Panc1 (cell line): ENCODE data around the gene MMP24OS. TPM values are rescaled to one million over a fixed set of nuclear protein-coding genes. Genes with fewer than 3 reads are reported as not detected.

Experiments
- ATAC-seq: fragments of 200-7000 bp; cut with Tn5 transposase; 2 replicates; pipeline ENCODE4 v1.9.1; 2020; ENCODE audit warnings: mild to moderate bottlenecking, moderate library complexity
- BruUV-seq: library from RNA; stranded (reverse); fragments of 400-500 nt; replicated peaks from 2 replicates; lab custom pipeline; 2021; lab: Mats Ljungman, UMichigan
- CTCF ChIA-PET: fragments of 300-600 bp; sonication (Branson Sonifier 250); formaldehyde crosslinking; loops from one replicate; lab custom pipeline; 2022; ENCODE audit warnings: antibody characterized with exemption; lab: Charles Lee
- POLR2A ChIA-PET: fragments of 300-600 bp; sonication (Branson Sonifier 250); formaldehyde crosslinking; loops from one replicate; lab custom pipeline; 2022; ENCODE audit warnings: antibody characterized with exemption; lab: Charles Lee
- DNase-seq: peaks from one replicate; pipeline ENCODE4 v3.0.0-alpha.2; 2010; ENCODE audit warnings: low read depth, low spot score
- H3K27ac ChIP-seq: 2 replicates; pipeline ENCODE4 v1.5.1; 2011; ENCODE audit warnings: mild to moderate bottlenecking, low read length, inconsistent platforms
- H3K27me3 ChIP-seq: fragments of 200-500 bp; sonication (Bioruptor generic); 2 replicates; pipeline ENCODE4 v1.6.0; 2014; ENCODE audit warnings: low read length, inconsistent platforms; ENCODE audit not compliant: control insufficient read depth, insufficient read depth
- H3K36me3 ChIP-seq: fragments of 200-500 bp; sonication (Bioruptor generic); 2 replicates; pipeline ENCODE4 v1.5.1; 2014; ENCODE audit warnings: inconsistent platforms, mild to moderate bottlenecking, low read length, moderate library complexity; ENCODE audit not compliant: control insufficient read depth, insufficient read depth
- H3K4me1 ChIP-seq: 2 replicates; pipeline ENCODE4 v1.5.1; 2011; ENCODE audit warnings: inconsistent platforms, mild to moderate bottlenecking, low read length, moderate library complexity; ENCODE audit not compliant: control insufficient read depth, insufficient read depth
- H3K4me3 ChIP-seq, 2 experiments: 2 replicates each; pipeline ENCODE4 v1.5.1; 2011 to 2012; ENCODE audit warnings: low read depth in 2 of 2, low read length in 2 of 2, mild to moderate bottlenecking in 2 of 2, inconsistent platforms in 1 of 2, moderate library complexity in 1 of 2
- H3K9me3 ChIP-seq: fragments of 200-500 bp; sonication (Bioruptor generic); 2 replicates; pipeline ENCODE4 v1.5.1; 2014; ENCODE audit warnings: low read depth, mild to moderate bottlenecking, inconsistent platforms, low read length, moderate library complexity; ENCODE audit not compliant: control insufficient read depth, insufficient read depth
- CTCF ChIP-seq: fragments of 450-650 bp; IDR thresholded peaks from 2 replicates; pipeline ENCODE4 v1.5.1; 2017; ENCODE audit warnings: mild to moderate bottlenecking
- POLR2AphosphoS5 ChIP-seq: IDR thresholded peaks from 2 replicates; pipeline ENCODE4 v1.6.1; 2012; ENCODE audit warnings: mild to moderate bottlenecking, low read depth, low read length, moderate library complexity
- REST ChIP-seq, 2 experiments: IDR thresholded peaks; 2 replicates each; pipeline ENCODE4 v1.6.1; 2011 to 2012; ENCODE audit warnings: low read depth in 2 of 2, control low read depth in 1 of 2, low read length in 1 of 2, mild to moderate bottlenecking in 1 of 2, moderate library complexity in 1 of 2; ENCODE audit not compliant: insufficient read depth in 1 of 2
- SIN3A ChIP-seq: IDR thresholded peaks from 2 replicates; pipeline ENCODE4 v1.6.1; 2012; ENCODE audit warnings: low read depth, mild to moderate bottlenecking, low read length, moderate library complexity, borderline replicate concordance; ENCODE audit not compliant: insufficient read depth
- TCF7L2 ChIP-seq: IDR thresholded peaks from 2 replicates; pipeline ENCODE4 v1.6.1; 2011; ENCODE audit warnings: mild to moderate bottlenecking, low read depth, low read length, inconsistent platforms
- in situ Hi-C: cut with HindIII; loops from 2 replicates; pipeline ENCODE4 v1.10.0; 2016; ENCODE audit warnings: low sequenced_read_pairs, low pct_unique_long_range_greater_than_20kb
- intact Hi-C: fragments of 100-400 bp; cut with micrococcal nuclease; formaldehyde crosslinking; loops from one replicate; pipeline ENCODE4 v1.10.0; 2022; ENCODE audit not compliant: unreplicated experiment
- total RNA-seq: library from RNA; stranded (reverse); gene quantifications from one replicate; pipeline ENCODE4 v1.2.1, GENCODE V29; 2021; ENCODE audit not compliant: unreplicated experiment

MMP24OS gene
- total RNA-seq, 1 experiment from 2014 or later: 83.8 TPM

- ChIA-PET POLR2A (no interaction called here), CTCF (no interaction called here)
- ATAC-seq (no peak), DNase-seq (no peak)
- TF ChIP-seq CTCF (no peak), POLR2AphosphoS5 (no peak), SIN3A (no peak), REST (IDR thresholded peaks at IDR 0.05; ENCODE audit: insufficient read depth in 1 of 2, low read depth in 2 of 2, low read length in 1 of 2) (no peak), TCF7L2 (no peak)
- Histone ChIP-seq H3K27me3 (no peaks in the 10 kb centered on the region), H3K4me3 (no peak overlapping the region), H3K9me3 (no peaks in the 10 kb centered on the region), H3K27ac (no peak overlapping the region), H3K4me1 (no peaks in the 10 kb centered on the region), H3K36me3 (no peaks in the 10 kb centered on the region)
- intact Hi-C loops: no loop called here
- in situ Hi-C loops: no loop called here
- no TSS peak for BruUV-seq
Measured at GRCh38 chr20:35246723-35247122, 31.2 kb downstream of the MMP24OS start.

- intact Hi-C loops (no loop called here), in situ Hi-C loops (no loop called here)
- ATAC-seq (no peak), DNase-seq (no peak)
- POLR2A ChIA-PET: no interaction called here
- H3K27ac ChIP-seq: no peak overlapping the region
- CTCF ChIA-PET: no interaction called here
- no peaks in the 10 kb centered on the region for H3K4me1 ChIP-seq
- no peak overlapping the region for H3K4me3 ChIP-seq
- H3K27me3 ChIP-seq: no peaks in the 10 kb centered on the region
- BruUV-seq: no TSS peak
- TF ChIP-seq POLR2AphosphoS5 (no peak), TCF7L2 (no peak), SIN3A (no peak), REST (IDR thresholded peaks at IDR 0.05; ENCODE audit: insufficient read depth in 1 of 2, low read depth in 2 of 2, low read length in 1 of 2) (no peak), CTCF (no peak)
- H3K36me3 ChIP-seq: no peaks in the 10 kb centered on the region
- H3K9me3 ChIP-seq: no peaks in the 10 kb centered on the region
Measured at GRCh38 chr20:35243986-35244385, 33.9 kb downstream of the MMP24OS start.
